HG03354 (cell line): ENCODE measurements around the gene VSNL1.
A peak's percentile ranks its signal among the peaks of the same experiment; 100 is the strongest.

ENCODE experiments used
- ATAC-seq: cut with Tn5 transposase; IDR thresholded peaks from one replicate; pipeline ENCODE4 v1.9.1; 2021; ENCODE audit warnings: mild to moderate bottlenecking; ENCODE audit not compliant: unreplicated experiment, poor library complexity, severe bottlenecking

VSNL1 gene

GRCh38 chr2:17605696-17606095 lies 65.2 kb downstream of the VSNL1 start:
- no peak for ATAC-seq

- ATAC-seq, result no peak
Measured at GRCh38 chr2:17606851-17607250, 66.4 kb downstream of the VSNL1 start.

DNA sequence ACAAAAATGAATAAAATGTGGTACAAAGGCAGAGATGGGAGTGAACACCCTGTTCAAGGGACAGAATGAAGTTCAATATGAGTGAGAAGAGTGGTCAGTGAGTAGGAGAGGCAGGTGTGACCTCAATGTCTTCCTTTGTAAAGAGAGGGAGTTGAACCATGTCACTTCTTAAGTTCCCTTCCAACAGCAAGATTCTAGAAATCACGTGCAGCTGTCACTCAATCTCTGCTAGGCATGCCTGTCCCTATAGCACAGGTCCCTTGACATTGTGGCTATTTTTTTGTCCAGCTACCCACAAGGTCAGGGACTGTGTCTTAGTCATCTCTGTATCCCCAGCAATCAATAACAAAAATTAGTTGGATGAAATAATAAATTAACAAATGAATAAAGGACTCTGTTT lies 66.9 kb downstream of the VSNL1 start:
- ATAC-seq, result no peak

DNA sequence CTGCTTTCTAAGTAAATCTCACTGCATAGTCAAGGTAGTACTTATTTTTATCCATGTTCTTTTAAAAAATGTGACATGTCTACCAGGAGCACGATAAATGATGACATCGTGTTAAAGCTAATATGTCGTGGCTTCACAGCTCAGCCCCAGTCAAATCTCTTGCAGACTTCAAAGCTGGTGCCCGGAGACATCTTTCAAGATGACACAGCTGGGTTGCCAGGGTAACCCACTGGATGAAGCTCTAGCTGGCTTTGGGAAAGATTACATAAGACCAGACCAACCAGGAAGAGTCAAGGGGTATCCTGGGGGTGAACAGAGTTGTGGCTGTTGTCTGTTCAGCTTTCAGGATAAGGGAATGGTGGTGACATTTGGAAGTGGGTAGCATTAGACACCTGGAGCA lies 67.8 kb downstream of the VSNL1 start:
- ATAC-seq, result no peak

- no peak for ATAC-seq
Measured at GRCh38 chr2:17610521-17610920, 70.0 kb downstream of the VSNL1 start.

- no peak for ATAC-seq
Measured at GRCh38 chr2:17611036-17611435, 70.5 kb downstream of the VSNL1 start.

DNA sequence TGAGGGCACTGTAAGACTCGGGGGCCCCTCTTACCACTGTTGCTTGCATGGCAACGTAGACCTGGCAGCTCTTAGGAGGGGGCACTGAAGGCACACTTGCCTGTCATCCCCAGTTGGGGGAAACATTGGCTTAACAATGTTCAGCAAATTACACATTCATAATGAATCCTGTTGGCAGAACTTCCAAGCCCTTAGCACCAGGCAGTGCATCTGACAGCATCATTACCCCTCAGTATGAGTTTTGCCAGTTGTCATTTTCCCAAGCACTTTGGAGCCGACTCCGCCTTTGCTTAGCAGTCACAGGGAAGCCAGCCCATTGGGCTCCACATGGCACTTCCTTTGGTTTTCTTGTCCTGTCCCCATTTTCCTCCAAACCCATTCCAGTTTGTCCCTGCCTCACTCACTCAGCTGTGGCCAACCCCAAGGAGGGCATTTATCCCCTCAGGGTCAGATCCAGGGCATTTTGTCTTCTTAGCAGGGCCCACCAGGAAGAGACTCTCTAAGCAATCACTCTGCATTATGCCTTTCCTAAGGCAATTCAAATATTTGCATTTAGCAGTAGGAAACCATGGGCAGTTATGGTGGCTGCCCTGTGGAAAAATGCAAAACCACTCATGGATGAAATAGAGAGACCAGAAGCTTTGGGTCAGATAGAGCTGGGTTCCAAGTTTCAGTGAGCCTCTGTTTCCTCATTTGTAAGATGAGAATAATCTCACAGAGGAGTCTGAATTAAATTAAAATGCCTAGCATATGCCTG lies 73.9 kb downstream of the VSNL1 start:
- no peak for ATAC-seq

DNA sequence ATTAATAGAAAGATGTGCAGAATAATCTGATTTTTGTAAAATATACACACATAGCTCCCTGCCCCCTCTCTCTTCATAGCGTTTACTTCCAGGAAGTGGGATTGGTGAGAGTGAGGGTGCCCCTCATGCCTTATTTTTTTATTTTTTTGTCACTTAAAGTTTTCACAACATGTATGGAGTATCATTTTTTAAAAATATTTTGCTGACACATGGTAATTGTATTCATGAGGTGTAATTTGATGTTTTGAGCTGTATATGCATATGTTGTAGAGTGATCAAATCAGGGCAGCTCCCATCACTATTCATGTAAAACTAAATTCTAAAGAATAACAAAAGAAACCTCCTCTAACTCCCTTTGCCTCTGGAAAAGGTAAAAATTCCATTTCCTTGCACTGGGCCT lies 74.7 kb downstream of the VSNL1 start:
- ATAC-seq, result no peak

DNA sequence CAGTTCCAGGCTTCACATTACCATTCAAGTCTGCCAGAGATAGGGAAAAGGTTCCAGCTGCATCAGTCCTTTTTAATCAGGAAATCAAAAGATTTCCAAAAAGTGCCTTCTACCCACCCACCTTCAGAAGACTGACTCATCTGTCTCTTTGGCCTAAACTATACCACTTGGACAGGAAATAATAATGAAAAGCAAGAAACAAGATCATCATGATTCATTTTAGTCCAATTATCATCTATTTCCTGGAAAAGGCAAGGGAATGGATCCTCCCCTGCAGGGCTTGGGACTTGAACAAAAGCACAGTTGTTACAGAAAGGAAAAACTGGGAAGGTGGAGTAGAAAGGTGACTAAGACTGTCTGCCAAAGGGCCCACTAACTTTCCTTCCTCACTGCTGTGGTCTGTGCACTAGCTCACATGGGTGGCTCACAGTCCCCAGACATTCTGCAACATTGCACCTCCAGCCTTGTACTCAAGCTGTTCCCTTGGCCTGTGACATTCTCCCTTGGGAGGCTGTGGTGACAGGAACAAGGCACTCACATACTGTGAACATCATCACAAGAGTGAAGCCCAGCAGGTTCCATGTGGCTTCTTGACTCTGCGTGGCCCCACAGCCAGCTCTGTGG lies 75.3 kb downstream of the VSNL1 start:
- no peak for ATAC-seq

GRCh38 chr2:17616405-17616804 lies 75.9 kb downstream of the VSNL1 start:
- ATAC-seq, result no peak

DNA sequence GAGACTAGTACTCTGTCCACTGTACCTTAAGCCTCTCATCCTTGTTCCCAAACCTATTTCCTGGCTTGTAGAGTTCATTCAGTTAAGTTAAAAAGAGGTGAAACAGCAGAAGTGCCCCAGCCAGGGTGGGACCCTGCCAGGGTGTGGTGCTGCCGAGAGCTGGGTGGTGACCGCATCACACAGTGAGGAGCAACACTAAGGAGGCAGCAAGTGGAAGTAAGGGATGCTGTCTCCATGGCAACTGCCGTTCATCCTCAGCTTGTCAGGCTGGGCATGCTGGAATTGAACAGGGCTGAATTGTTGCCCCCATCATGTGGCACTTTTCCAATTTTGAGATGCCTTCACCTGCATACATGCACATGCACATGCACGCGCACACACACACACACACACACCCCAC lies 77.0 kb downstream of the VSNL1 start:
- no peak for ATAC-seq

GRCh38 chr2:17617955-17618354 lies 77.5 kb downstream of the VSNL1 start:
- no peak for ATAC-seq

- ATAC-seq, result no peak
Measured at GRCh38 chr2:17620280-17620679, 79.8 kb downstream of the VSNL1 start.

DNA sequence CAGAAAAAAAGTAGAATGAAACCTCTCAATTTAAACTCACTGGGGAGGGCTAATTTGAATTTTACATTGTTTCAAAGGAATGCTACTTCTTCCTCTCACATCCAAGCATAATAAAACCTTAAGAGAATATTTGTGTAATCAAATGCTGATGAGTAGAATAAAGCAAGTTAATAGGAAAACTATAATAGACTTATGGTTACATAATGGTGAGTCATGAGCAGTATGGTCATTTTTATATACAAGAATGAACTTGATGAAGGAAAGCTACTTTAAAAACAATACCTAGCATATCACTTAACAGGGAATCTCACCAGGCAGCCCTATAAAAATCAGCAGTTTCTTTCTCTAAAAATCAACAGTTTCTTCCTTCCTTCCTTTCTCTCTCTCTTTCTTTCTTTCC lies 80.3 kb downstream of the VSNL1 start:
- no peak for ATAC-seq

GRCh38 chr2:17621781-17622180 lies 81.3 kb downstream of the VSNL1 start:
- ATAC-seq, result no peak

- ATAC-seq, result no peak
Measured at GRCh38 chr2:17625446-17625845, 85.0 kb downstream of the VSNL1 start.

DNA sequence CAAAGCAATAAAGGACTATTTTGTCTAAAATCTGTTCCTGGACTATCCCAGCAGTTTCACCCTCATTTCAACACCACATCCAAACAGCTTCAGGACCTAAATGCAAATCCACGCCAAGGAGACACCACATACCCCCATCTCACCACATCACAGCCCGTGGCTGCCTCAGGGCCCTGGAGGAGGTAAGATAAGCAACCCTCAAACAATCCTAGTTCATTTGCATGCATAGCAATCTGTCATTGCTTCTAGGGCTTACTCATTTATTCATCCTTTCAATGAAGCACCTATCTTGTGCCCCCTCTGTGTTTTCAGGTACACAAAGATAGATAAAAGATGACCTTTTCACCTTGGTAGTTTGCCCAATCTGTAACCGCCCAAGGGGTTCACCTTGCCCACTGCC lies 86.5 kb downstream of the VSNL1 start:
- ATAC-seq, result peak; percentile 55

DNA sequence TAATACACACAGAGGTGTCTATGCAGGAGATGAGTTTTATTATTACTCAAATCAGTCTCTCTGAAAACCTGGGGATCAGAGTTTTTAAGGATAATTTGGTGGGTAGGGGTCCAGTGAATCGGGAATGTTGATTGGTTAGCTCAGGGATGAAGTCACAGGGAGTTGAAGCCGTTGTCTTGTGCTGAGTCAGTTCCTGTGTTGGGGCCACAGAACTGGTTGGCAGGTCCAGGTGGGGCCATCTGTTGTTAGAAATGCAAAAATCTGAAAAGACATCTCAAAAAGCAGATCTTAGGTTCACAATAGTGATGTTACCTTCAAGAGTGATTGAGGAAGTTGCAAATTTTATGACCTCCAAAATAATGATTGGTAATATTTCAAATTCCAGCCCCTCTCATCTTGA lies 86.9 kb downstream of the VSNL1 start:
- peak; percentile 40 for ATAC-seq

- peak; percentile 39 for ATAC-seq
Measured at GRCh38 chr2:17628349-17629261, 88.1 kb downstream of the VSNL1 start.

DNA sequence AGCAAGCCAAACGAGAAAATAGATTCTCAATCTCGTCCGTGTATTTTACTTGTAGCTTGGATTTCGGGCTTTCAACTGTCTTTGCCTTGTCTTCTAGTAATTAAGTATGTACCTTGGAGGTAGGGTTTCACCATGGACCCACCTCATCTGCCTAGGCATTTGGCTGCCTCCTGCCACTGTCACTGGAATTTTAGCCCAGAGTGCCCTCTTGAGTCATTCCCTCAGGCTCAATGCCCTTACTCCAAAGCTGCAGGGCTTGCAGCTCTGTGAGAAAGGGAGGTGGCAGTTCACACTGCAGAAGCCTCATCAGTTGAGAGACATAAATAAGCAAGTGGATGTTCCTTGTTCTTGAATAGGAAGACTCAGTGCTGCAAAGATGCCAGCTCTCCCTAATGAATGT lies 89.6 kb downstream of the VSNL1 start:
- ATAC-seq, result no peak

GRCh38 chr2:17634997-17635396 lies 94.5 kb downstream of the VSNL1 start:
- no peak for ATAC-seq
